Lower lobe of right lung (tissue), 2 donors: ENCODE results near the gene R3HDM2. TPM values are rescaled to one million over a fixed set of nuclear protein-coding genes. Genes with fewer than 3 reads are reported as not detected.
A peak's percentile ranks its signal among the peaks of the same experiment; 100 is the strongest.

ENCODE experiments used
- ATAC-seq, 2 donors: fragments of 200-7000 bp; cut with Tn5 transposase; one replicate each; pipeline ENCODE4 v1.9.1; 2020 to 2022; ENCODE audit warnings: mild to moderate bottlenecking in 2 of 2, moderate library complexity in 2 of 2
- DNase-seq: peaks from one replicate; pipeline ENCODE4 v3.0.0-alpha.2; 2020
- H3K27ac ChIP-seq: fragments of 200-600 bp; one replicate; pipeline ENCODE4 v1.8.0; 2022
- H3K27me3 ChIP-seq: fragments of 200-600 bp; one replicate; pipeline ENCODE4 v1.8.0; 2022; ENCODE audit warnings: low read depth
- H3K36me3 ChIP-seq: fragments of 200-600 bp; one replicate; pipeline ENCODE4 v1.8.0; 2022; ENCODE audit warnings: mild to moderate bottlenecking
- H3K4me1 ChIP-seq: fragments of 200-600 bp; one replicate; pipeline ENCODE4 v1.8.0; 2022
- H3K4me3 ChIP-seq: fragments of 200-600 bp; one replicate; pipeline ENCODE4 v1.8.0; 2022; ENCODE audit warnings: mild to moderate bottlenecking
- H3K9me3 ChIP-seq: fragments of 200-600 bp; one replicate; pipeline ENCODE4 v1.8.0; 2022
- intact Hi-C: fragments of 100-400 bp; cut with DNase I; formaldehyde crosslinking; loops from one replicate; pipeline ENCODE4 v1.11.0; 2022
- total RNA-seq: library from RNA; stranded (reverse); fragmentation: NEBNext Ultra II Directional; extraction: Animal tissue kit (Norgen Biotek cat#: 25700); gene quantifications from one replicate; pipeline ENCODE4 v1.2.1, GENCODE V29; 2021
- TF ChIP-seq, protein P1 (sequence below): fragments of 200-600 bp; IDR thresholded peaks from one replicate; pipeline ENCODE4 v1.8.0; 2022; ENCODE audit warnings: antibody characterized with exemption, mild to moderate bottlenecking
- donor health status: DM: no; HTN: yes; CAD: no; lungs with severe emphysema.

Gene R3HDM2
- total RNA-seq, 1 donor from 2014 or later: 79.3 TPM

DNA sequence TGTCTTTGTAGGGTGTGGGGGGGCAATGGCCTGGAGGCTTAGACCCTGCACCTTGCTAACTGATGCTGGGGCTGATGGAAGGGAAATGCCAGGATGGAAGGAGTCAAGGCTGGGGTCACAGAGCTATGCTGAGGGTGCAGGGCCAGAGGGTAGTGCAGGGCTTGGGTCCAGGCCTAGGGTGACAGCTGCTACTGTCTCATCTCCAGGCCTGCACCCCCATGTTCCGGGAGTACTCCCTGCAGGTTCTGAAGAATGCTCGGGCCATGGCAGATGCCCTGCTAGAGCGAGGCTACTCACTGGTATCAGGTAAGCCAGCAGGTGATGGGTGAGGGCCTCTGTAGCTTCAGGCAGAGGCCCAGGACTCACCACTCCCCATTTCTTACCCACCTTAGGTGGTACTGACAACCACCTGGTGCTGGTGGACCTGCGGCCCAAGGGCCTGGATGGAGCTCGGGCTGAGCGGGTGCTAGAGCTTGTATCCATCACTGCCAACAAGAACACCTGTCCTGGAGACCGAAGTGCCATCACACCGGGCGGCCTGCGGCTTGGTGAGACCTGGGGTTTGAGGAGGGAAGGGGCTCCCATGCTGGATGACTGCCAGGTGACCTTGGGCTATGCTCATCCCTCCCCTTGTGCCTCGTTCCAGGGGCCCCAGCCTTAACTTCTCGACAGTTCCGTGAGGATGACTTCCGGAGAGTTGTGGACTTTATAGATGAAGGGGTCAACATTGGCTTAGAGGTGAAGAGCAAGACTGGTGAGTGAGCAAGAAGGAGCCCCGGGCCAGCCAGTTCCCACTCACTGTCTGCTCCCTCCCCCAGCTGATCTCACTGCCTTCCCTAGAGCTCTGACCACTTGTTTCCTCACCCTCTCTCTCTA is 197.2 kb downstream of the R3HDM2 start:
- Histone ChIP-seq H3K27ac (no peak overlapping the region), H3K9me3 (no peaks in the 10 kb centered on the region), H3K4me1 (peaks cover 34% of the 10 kb centered on the region), H3K27me3 (peaks cover 30% of the 10 kb centered on the region), H3K36me3 (peaks cover 34% of the 10 kb centered on the region), H3K4me3 (no peak overlapping the region)
- DNase-seq: peak; percentile 45
- intact Hi-C loops: no loop called here
- no peak for ATAC-seq
- TF ChIP-seq, protein P1, sequence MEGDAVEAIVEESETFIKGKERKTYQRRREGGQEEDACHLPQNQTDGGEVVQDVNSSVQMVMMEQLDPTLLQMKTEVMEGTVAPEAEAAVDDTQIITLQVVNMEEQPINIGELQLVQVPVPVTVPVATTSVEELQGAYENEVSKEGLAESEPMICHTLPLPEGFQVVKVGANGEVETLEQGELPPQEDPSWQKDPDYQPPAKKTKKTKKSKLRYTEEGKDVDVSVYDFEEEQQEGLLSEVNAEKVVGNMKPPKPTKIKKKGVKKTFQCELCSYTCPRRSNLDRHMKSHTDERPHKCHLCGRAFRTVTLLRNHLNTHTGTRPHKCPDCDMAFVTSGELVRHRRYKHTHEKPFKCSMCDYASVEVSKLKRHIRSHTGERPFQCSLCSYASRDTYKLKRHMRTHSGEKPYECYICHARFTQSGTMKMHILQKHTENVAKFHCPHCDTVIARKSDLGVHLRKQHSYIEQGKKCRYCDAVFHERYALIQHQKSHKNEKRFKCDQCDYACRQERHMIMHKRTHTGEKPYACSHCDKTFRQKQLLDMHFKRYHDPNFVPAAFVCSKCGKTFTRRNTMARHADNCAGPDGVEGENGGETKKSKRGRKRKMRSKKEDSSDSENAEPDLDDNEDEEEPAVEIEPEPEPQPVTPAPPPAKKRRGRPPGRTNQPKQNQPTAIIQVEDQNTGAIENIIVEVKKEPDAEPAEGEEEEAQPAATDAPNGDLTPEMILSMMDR: no peak

DNA sequence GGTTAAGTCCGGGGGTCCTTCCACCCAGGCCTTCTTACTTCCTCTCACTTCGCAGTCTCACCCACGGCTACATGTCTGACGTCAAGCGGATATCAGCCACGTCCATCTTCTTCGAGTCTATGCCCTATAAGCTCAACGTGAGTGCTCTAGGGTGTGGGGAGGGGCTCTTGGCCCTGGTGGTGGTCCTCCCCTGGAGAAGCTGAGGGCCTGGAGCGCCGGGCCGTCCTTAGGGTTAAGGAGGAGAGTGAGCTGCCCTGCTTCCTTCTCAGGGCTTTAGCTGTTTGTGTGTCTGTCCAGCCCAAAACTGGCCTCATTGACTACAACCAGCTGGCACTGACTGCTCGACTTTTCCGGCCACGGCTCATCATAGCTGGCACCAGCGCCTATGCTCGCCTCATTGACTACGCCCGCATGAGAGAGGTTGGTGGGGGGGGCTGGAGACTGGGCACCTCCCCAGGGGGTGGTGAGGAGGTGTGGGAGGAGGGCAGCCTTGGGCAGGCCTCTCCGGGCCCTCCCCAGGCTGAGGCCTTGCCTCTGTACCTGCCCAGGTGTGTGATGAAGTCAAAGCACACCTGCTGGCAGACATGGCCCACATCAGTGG is 198.6 kb downstream of the R3HDM2 start:
- TF ChIP-seq, protein P1: no peak

DNA sequence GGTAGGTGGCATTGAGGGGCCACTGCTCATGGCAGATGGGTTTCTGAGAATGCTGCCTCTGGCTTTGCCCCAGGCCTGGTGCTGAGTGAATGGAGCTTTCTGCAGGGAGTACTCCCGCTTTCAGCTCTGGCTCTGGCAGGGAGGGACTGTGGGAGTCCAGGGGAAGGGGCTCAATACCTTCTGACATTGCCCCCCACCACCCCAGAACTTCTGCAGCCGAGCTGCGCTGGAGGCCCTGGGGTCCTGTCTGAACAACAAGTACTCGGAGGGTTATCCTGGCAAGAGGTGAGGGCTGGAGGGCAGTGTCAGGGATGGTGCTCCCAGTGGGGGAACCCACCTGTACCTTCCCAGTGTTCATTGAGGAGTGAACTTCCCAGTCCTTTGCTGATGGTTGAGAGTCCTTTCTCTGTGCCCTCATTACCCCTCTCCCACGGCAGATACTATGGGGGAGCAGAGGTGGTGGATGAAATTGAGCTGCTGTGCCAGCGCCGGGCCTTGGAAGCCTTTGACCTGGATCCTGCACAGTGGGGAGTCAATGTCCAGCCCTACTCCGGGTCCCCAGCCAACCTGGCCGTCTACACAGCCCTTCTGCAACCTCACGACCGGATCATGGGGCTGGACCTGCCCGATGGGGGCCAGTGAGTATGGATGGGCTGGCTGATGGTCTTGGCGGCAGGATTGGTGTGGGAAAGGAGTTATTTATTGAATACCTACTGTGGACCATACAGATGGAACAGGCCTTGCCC is 199.4 kb downstream of the R3HDM2 start:
- no peak overlapping the region for H3K4me3 ChIP-seq
- no peak overlapping the region for H3K27ac ChIP-seq
- peaks cover 34% of the 10 kb centered on the region for H3K36me3 ChIP-seq
- intact Hi-C loops: no loop called here
- TF ChIP-seq, protein P1: no peak
- ATAC-seq (no peak), DNase-seq (peak; percentile 32)
- H3K27me3 ChIP-seq: peaks cover 20% of the 10 kb centered on the region
- no peaks in the 10 kb centered on the region for H3K9me3 ChIP-seq
- H3K4me1 ChIP-seq: peaks cover 32% of the 10 kb centered on the region

More for the DNA sequence above, 198.6 kb downstream of the R3HDM2 start:
- intact Hi-C loops: no loop called here
- H3K4me1 ChIP-seq: peaks cover 24% of the 10 kb centered on the region
- H3K9me3 ChIP-seq: no peaks in the 10 kb centered on the region
- peaks cover 34% of the 10 kb centered on the region for H3K36me3 ChIP-seq
- peaks cover 20% of the 10 kb centered on the region for H3K27me3 ChIP-seq
- DNase-seq: peak; percentile 35
- H3K4me3 ChIP-seq: no peak overlapping the region
- H3K27ac ChIP-seq: no peak overlapping the region
- ATAC-seq: no peak

DNA sequence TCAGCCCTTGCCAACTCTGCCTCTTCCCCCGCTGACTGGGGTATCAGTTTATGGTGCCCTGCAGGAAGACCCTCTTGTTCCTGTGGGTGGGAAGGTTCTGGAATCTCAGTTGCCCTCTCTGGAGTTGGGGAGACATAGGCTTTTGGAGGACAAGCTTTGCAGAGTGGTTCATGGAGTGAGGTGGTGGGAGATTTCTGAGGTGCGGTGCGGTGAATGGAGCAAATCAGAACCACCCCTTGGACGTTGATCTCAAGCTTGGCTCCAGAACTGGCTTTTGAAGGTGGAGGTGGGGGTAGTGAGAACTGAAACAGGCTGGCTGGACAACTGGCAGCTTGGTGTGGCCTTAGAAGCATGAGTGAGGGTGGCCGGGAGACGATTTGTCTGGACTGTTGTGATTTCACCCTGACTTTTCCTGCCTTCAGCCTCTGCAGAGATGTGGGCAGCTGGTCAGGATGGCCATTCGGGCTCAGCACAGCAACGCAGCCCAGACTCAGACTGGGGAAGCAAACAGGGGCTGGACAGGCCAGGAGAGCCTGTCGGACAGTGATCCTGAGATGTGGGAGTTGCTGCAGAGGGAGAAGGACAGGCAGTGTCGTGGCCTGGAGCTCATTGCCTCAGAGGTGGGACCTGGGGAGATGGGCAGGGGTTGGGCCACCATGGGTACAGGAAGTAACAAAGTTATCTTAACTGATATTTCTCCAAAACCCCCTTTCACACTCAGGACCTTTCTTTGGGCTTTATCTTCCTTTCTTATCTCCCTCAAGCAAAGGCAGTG is 200.3 kb downstream of the R3HDM2 start:
- peak overlapping the region; percentile 61 for H3K27ac ChIP-seq
- peak; percentile 32 for DNase-seq

More for the DNA sequence above, 200.3 kb downstream of the R3HDM2 start:
- H3K27me3 ChIP-seq: peaks cover 20% of the 10 kb centered on the region
- H3K9me3 ChIP-seq: no peaks in the 10 kb centered on the region
- peak overlapping the region; percentile 58 for H3K4me3 ChIP-seq
- peaks cover 34% of the 10 kb centered on the region for H3K36me3 ChIP-seq
- TF ChIP-seq, protein P1: no peak
- peaks cover 36% of the 10 kb centered on the region for H3K4me1 ChIP-seq
- no peak for ATAC-seq
- intact Hi-C loops: no loop called here
